Tibial nerve (tissue), 4 donors: ENCODE results near the gene PSEN2. TPM values are rescaled to one million over a fixed set of nuclear protein-coding genes. Genes with fewer than 3 reads are reported as not detected.

Source experiments
- DNase-seq, 2 donors: peaks; one replicate each; pipeline ENCODE4 v3.0.0-alpha.2; 2019; ENCODE audit warnings: low spot score in 2 of 2
- H3K27ac ChIP-seq, 4 donors: fragments of 200-600 bp; sonication (generic) in 3 of 4; one replicate each; pipeline ENCODE4 v1.5.1; 2017 to 2019; ENCODE audit warnings: mild to moderate bottlenecking in 1 of 4
- H3K27me3 ChIP-seq, 2 donors: fragments of 200-600 bp; sonication (generic) in 1 of 2; one replicate each; pipeline versions ENCODE4 v1.5.1 to v1.6.0; 2017 to 2019
- H3K36me3 ChIP-seq, 3 donors: fragments of 200-600 bp; sonication (generic); one replicate each; pipeline ENCODE4 v1.5.1; 2018 to 2019
- H3K4me1 ChIP-seq, 4 donors: fragments of 200-600 bp; sonication (generic) in 3 of 4; one replicate each; pipeline ENCODE4 v1.5.1; 2017 to 2019
- H3K4me3 ChIP-seq, 4 donors: fragments of 200-600 bp; sonication (generic) in 3 of 4; one replicate each; pipeline ENCODE4 v1.5.1; 2017 to 2019; ENCODE audit warnings: mild to moderate bottlenecking in 1 of 4, moderate library complexity in 1 of 4
- H3K9me3 ChIP-seq, 4 donors: fragments of 200-600 bp; sonication (generic) in 3 of 4; one replicate each; pipeline ENCODE4 v1.5.1; 2017 to 2019
- EP300 ChIP-seq, 2 donors: sonication (generic); formaldehyde crosslinking; IDR thresholded peaks; one replicate each; pipeline ENCODE4 v1.6.1; 2017; ENCODE audit warnings: antibody characterized with exemption in 2 of 2, mild to moderate bottlenecking in 1 of 2
- POLR2A ChIP-seq, 2 donors: fragments of 450-650 bp; IDR thresholded peaks; one replicate each; pipeline ENCODE4 v1.6.1; 2017; ENCODE audit warnings: antibody characterized with exemption in 2 of 2, mild to moderate bottlenecking in 2 of 2, moderate library complexity in 2 of 2
- WGBS, 2 donors: methylation state at CpG; one replicate each; pipeline ENCODE4 v1.1.5; 2018; 5-methylcytosine and 5-hydroxymethylcytosine counted together
- total RNA-seq, 4 donors: library from RNA; depleted of rRNA; stranded (reverse); fragments of >200 nt; gene quantifications; one replicate each; pipeline ENCODE4 v1.1.0, GENCODE V29; 2016
- TF ChIP-seq, protein P1 (sequence below), 5 experiments: fragments of 200-600 bp in 3 of 5; fragments of 450-650 bp in 2 of 5; sonication (generic) in 3 of 5; IDR thresholded peaks; one replicate each; pipeline ENCODE4 v1.5.1; 2016 to 2019; ENCODE audit warnings: antibody characterized with exemption in 5 of 5, mild to moderate bottlenecking in 3 of 5, moderate library complexity in 2 of 5

The PSEN2 gene
- total RNA-seq, 4 donors from 2014 or later, result 30.8 to 49.2 (median 40.9) TPM

- Histone ChIP-seq H3K9me3 (no peaks in the 10 kb centered on the region), H3K4me1 (peaks cover 0 to 15% (median 7%) of the 10 kb centered on the region in 4 donors), H3K36me3 (peaks cover 0 to 83% (median 5%) of the 10 kb centered on the region in 3 donors), H3K27me3 (no peaks in the 10 kb centered on the region), H3K27ac (no peak overlapping the region), H3K4me3 (no peak overlapping the region)
- TF ChIP-seq EP300 (IDR thresholded peaks at IDR 0.05) (no peak), POLR2A (IDR thresholded peaks at IDR 0.05) (no peak)
- TF ChIP-seq, protein P1, sequence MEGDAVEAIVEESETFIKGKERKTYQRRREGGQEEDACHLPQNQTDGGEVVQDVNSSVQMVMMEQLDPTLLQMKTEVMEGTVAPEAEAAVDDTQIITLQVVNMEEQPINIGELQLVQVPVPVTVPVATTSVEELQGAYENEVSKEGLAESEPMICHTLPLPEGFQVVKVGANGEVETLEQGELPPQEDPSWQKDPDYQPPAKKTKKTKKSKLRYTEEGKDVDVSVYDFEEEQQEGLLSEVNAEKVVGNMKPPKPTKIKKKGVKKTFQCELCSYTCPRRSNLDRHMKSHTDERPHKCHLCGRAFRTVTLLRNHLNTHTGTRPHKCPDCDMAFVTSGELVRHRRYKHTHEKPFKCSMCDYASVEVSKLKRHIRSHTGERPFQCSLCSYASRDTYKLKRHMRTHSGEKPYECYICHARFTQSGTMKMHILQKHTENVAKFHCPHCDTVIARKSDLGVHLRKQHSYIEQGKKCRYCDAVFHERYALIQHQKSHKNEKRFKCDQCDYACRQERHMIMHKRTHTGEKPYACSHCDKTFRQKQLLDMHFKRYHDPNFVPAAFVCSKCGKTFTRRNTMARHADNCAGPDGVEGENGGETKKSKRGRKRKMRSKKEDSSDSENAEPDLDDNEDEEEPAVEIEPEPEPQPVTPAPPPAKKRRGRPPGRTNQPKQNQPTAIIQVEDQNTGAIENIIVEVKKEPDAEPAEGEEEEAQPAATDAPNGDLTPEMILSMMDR (IDR thresholded peaks at IDR 0.05), result no peak
- DNase-seq, result no peak
- WGBS, 2 donors, result 78 to 83% methylated on average over 20 of the region's 20 CpGs
These were observed 14.8 kb downstream of the PSEN2 start for GRCh38 chr1:226884966-226885820.

- Histone ChIP-seq H3K36me3 (peaks cover 0 to 83% (median 5%) of the 10 kb centered on the region in 3 donors), H3K4me1 (peaks cover 0 to 15% (median 7%) of the 10 kb centered on the region in 4 donors), H3K9me3 (no peaks in the 10 kb centered on the region), H3K4me3 (no peak overlapping the region), H3K27ac (no peak overlapping the region), H3K27me3 (no peaks in the 10 kb centered on the region)
- no peak for DNase-seq
- WGBS, 2 donors, result 69 to 77% methylated on average over 9 of the region's 9 CpGs
- TF ChIP-seq EP300 (IDR thresholded peaks at IDR 0.05), result no peak
- TF ChIP-seq, protein P1 (IDR thresholded peaks at IDR 0.05), result no peak
These were observed 15.9 kb downstream of the PSEN2 start for GRCh38 chr1:226886122-226886901.

DNA sequence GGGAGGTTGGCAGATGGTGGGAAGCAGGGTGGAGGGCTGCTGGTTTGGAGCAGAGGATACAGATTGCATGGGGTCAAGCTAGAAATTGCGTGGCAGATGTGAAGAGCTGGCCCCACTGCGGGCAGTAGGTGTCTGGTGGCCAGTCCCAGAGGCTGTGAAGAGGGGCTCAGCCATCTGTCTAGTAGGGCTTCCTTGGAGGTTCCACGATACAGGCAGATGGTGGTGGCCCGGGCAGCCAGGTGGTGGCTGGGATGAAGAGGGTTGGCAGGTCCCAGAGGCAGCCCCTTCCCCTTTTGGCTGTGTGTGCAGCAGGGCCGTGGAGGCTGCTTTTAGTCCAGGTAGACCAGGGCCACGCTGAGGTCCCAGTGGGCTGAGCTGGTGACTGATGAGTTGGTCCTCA lies 16.6 kb downstream of the PSEN2 start:
- no peak overlapping the region for H3K27ac ChIP-seq
- peaks cover 0 to 13% (median 6%) of the 10 kb centered on the region in 4 donors for H3K4me1 ChIP-seq
- H3K36me3 ChIP-seq, result peaks cover under 1 to 83% (median 5%) of the 10 kb centered on the region in 3 donors
- H3K4me3 ChIP-seq, result no peak overlapping the region
- no peaks in the 10 kb centered on the region for H3K9me3 ChIP-seq
- H3K27me3 ChIP-seq, result no peaks in the 10 kb centered on the region
- WGBS, 2 donors, result 96 to 97% methylated on average over 6 of the region's 6 CpGs
- no peak for DNase-seq
- TF ChIP-seq EP300 (IDR thresholded peaks at IDR 0.05) (no peak), POLR2A (IDR thresholded peaks at IDR 0.05) (no peak)
- TF ChIP-seq, protein P1 (IDR thresholded peaks at IDR 0.05), result no peak

GRCh38 chr1:226888021-226888420 lies 17.6 kb downstream of the PSEN2 start:
- Histone ChIP-seq H3K4me1 (peaks cover 0 to 4% (median 2%) of the 10 kb centered on the region in 4 donors), H3K9me3 (no peaks in the 10 kb centered on the region), H3K4me3 (no peak overlapping the region), H3K36me3 (peaks cover 3 to 86% (median 5%) of the 10 kb centered on the region in 3 donors), H3K27me3 (no peaks in the 10 kb centered on the region), H3K27ac (no peak overlapping the region)
- 96 to 97% methylated on average over 8 of the region's 8 CpGs for WGBS, 2 donors
- no peak for TF ChIP-seq POLR2A (IDR thresholded peaks at IDR 0.05)
- DNase-seq, result no peak

- no peaks in the 10 kb centered on the region for H3K4me1 ChIP-seq
- H3K36me3 ChIP-seq, result peaks cover 3 to 87% (median 5%) of the 10 kb centered on the region in 3 donors
- no peaks in the 10 kb centered on the region for H3K27me3 ChIP-seq
- 93 to 100% methylated on average over 8 of the region's 8 CpGs for WGBS, 2 donors
- TF ChIP-seq EP300 (IDR thresholded peaks at IDR 0.05) (no peak), POLR2A (IDR thresholded peaks at IDR 0.05) (no peak)
- TF ChIP-seq, protein P1 (IDR thresholded peaks at IDR 0.05), result no peak
- H3K9me3 ChIP-seq, result no peaks in the 10 kb centered on the region
- H3K27ac ChIP-seq, result no peak overlapping the region
- DNase-seq, result no peak
- no peak overlapping the region for H3K4me3 ChIP-seq
These were observed 18.4 kb downstream of the PSEN2 start for GRCh38 chr1:226888816-226889215.
